HG02981 (cell line): ENCODE data around the gene IRF3.

Experiments used
- ATAC-seq: cut with Tn5 transposase; IDR thresholded peaks from one replicate; pipeline ENCODE4 v1.9.1; 2021; ENCODE audit warnings: mild to moderate bottlenecking, moderate library complexity; ENCODE audit not compliant: unreplicated experiment

Gene IRF3

GRCh38 chr19:49672131-49672919, 6.7 kb upstream of the IRF3 start:
- no peak for ATAC-seq

GRCh38 chr19:49669516-49669915, 3.9 kb upstream of the IRF3 start:
- ATAC-seq, result no peak

GRCh38 chr19:49667473-49667872, 1.8 kb upstream of the IRF3 start:
- ATAC-seq, result no peak

GRCh38 chr19:49666120-49666444, 425 bp upstream of the IRF3 start:
- ATAC-seq, result no peak

GRCh38 chr19:49665036-49665350, 664 bp downstream of the IRF3 start:
- ATAC-seq, result no peak

GRCh38 chr19:49664171-49665035, 1.3 kb downstream of the IRF3 start:
- no peak for ATAC-seq

GRCh38 chr19:49663224-49663623, 2.4 kb downstream of the IRF3 start:
- no peak for ATAC-seq

GRCh38 chr19:49662011-49662410, 3.6 kb downstream of the IRF3 start:
- ATAC-seq, result no peak

- ATAC-seq, result no peak
Observed at GRCh38 chr19:49660338-49660961, 5.2 kb downstream of the IRF3 start.

- no peak for ATAC-seq
Observed at GRCh38 chr19:49658566-49659442, 6.9 kb downstream of the IRF3 start.

- ATAC-seq, result no peak
Observed at GRCh38 chr19:49658139-49658517, 7.5 kb downstream of the IRF3 start.

GRCh38 chr19:49657493-49658138, 8.0 kb downstream of the IRF3 start:
- no peak for ATAC-seq

GRCh38 chr19:49656456-49657109, 9.1 kb downstream of the IRF3 start:
- no peak for ATAC-seq

- no peak for ATAC-seq
Observed at GRCh38 chr19:49655570-49656455, 9.8 kb downstream of the IRF3 start.

GRCh38 chr19:49654581-49654980, 11.1 kb downstream of the IRF3 start:
- ATAC-seq, result no peak

GRCh38 chr19:49653466-49653806, 12.2 kb downstream of the IRF3 start:
- ATAC-seq, result no peak

- ATAC-seq, result no peak
Observed at GRCh38 chr19:49652551-49653465, 12.8 kb downstream of the IRF3 start.
